ENCODE results near the gene MAP3K7CL. TPM values are rescaled to one million over a fixed set of nuclear protein-coding genes. Genes with fewer than 3 reads are reported as not detected.

MAP3K7CL gene
- total and polyA plus RNA-seq, 2 of the 8 experiments (the other 6 are each of a cell fraction or from before 2014, with no cell fraction given) = not detected

DNA sequence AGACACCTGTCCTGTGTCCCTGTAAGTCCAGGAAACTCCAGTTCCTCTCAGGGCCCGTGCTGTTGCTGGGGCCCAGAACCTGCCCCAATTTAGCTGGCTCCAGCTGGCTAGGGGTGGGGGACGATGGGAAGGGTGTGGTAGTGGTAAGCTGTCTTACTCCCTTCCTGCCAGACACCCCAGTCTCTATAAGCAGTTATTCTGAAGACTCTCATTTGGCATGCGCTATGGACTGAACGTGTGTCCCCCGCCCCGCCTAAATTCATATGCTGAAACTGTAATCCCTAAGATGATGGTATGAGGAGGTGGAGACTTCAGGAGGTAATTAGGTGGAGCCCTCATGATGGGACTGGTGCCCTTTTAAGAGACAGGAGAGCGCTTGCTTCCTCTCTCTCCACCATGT is 82.0 kb downstream of the MAP3K7CL start (continued):
- no peak for TF ChIP-seq JUN (IDR thresholded peaks at IDR 0.05; ENCODE audit: low read depth, low read length)
